GM19351 (cell line): ENCODE data around the gene PRR36.
A peak's percentile ranks its signal among the peaks of the same experiment; 100 is the strongest.
"Not testable (repeated sequence)": the region's sequence is repeated elsewhere in the genome, so short reads cannot be mapped to it uniquely, and the experiment has no call there.

ENCODE experiments used
- ATAC-seq: cut with Tn5 transposase; IDR thresholded peaks from one replicate; pipeline ENCODE4 v1.9.1; 2021; ENCODE audit warnings: mild to moderate bottlenecking, moderate library complexity; ENCODE audit not compliant: unreplicated experiment

Gene PRR36

GRCh38 chr19:7874076-7874896 is at the start of gene PRR36:
PRR36 (minus strand) TSS chr19:7874390; CDS start chr19:7873689, 701 bp downstream.
- ATAC-seq = no peak

GRCh38 chr19:7923295-7924191 is 49.4 kb upstream of the PRR36 start:
- ATAC-seq = no peak

DNA sequence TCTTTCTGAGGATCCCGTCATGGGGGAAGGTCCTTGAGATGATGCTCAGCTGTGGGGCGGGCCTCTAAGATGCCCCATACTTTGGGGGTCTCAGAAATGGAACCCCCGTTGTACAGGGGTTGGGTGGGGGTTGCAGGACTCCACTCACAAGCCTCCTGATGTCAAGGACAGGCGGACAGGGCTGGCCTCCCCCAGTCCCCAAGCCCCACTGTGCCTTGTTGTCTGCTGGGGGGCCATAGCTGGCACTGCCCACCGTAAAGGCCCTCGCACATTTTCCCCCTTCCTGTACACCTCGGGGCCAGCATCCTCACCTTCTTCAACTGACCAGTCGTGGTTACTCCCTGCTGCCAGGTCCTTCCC is 48.6 kb upstream of the PRR36 start:
- ATAC-seq = no peak

DNA sequence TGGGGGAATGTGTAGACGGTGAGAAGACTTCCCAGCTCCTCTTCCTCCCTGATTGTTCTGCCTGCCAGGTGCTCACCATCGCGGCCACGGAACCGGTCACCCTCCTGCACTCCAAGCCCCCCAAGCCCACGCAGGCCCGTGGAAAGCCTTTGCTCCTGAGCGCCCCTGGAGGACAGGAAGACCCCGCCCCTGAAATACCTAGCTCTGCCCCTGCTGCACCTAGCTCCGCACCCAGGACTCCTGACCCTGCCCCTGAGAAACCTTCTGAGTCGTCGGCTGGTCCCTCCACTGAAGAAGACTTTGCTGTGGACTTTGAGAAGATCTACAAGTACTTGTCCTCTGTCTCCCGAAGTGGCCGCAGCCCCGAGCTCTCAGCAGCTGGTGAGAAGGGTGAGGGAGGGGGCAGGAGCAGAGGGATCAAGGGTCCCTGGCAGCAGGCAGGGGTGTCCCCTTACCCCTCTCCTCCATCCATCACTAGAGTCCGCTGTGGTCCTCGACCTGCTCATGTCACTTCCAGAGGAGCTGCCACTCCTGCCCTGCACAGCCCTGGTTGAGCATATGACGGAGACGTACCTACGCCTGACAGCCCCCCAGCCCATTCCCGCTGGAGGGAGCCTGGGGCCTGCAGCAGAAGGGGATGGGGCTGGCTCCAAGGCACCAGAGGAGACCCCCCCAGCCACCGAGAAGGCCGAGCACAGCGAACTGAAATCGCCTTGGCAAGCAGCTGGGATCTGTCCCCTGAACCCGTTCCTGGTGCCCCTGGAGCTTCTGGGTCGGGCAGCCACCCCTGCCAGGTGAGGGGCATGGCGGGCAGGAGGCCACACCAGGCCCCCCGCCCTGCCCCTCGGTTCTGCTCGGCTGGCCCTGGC is 48.0 kb upstream of the PRR36 start:
- ATAC-seq = no peak

GRCh38 chr19:7921302-7921966 is 47.2 kb upstream of the PRR36 start:
- no peak for ATAC-seq

DNA sequence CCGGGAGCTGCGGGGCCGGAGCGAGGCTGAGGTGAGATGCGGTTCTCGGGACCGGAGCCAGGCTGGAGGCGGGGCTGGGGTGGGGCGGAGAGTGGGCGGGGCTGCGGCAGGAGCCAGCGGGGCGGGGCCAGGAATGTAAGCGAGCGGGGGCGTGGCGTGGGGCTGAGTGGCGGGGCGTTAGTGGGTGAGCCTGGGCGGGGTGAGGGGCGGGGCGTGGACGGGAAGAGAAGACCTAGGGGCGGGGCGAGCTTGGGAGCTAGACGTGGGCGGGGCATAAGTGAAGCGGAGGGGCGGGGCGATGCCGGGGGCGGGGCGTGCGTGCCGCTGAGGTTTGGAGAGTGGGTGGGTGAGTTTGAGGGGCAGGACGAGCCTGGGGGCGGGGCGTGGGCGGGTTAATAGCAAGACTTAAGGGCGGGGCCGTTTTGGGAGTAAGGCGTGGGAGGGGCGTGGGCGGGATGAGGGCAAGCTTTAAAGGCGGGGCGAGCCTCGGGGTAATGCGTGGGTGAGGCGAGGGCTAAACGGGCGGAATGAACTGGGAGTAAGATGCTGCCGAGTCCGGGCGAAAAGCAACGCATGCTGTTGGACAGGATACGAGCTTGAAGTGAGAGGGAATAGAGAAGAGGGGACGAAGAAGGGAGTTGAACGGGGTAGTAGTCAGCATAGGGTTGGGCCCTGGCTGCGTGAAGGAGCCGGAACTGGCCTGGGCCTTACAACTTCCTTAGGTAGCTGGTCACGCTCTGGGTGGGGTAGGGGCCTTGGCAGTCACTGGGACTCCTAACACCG is 46.5 kb upstream of the PRR36 start:
- peak; percentile 38 for ATAC-seq

- peak; percentile 54 for ATAC-seq
Measured at GRCh38 chr19:7919610-7920518, 45.7 kb upstream of the PRR36 start, which contains the start of gene SNAPC2. SNAPC2 (plus strand) TSS chr19:7920338; CDS start chr19:7920367, 29 bp downstream.

- no peak for ATAC-seq
Measured at GRCh38 chr19:7918615-7919421, 44.6 kb upstream of the PRR36 start.

- ATAC-seq = not testable (repeated sequence)
Measured at GRCh38 chr19:7918062-7918614, 43.9 kb upstream of the PRR36 start.

GRCh38 chr19:7917267-7918061 is 43.3 kb upstream of the PRR36 start:
- no peak for ATAC-seq

DNA sequence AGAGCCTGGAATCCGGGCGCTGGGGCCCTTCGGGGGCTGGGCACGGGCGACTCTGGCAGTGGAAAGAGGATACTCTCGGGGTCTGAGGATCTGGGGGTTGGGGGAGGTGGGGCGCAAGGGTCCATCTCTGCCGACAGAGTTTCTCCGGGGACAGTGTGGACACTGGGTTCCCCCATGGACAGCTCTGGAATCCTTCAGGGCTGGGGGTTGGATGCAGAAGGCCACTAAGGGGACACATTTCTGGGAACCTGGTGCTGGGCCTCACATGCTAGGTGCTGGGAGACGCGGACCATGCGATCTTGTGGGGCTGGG is 42.7 kb upstream of the PRR36 start:
- ATAC-seq = no peak

GRCh38 chr19:7916103-7916954 is 42.1 kb upstream of the PRR36 start:
- no peak for ATAC-seq

GRCh38 chr19:7915250-7916102 is 41.3 kb upstream of the PRR36 start:
- no peak for ATAC-seq

GRCh38 chr19:7914598-7915045 is 40.4 kb upstream of the PRR36 start, which contains the start of gene TGFBR3L:
TGFBR3L (plus strand) TSS chr19:7914830.
- ATAC-seq = no peak

DNA sequence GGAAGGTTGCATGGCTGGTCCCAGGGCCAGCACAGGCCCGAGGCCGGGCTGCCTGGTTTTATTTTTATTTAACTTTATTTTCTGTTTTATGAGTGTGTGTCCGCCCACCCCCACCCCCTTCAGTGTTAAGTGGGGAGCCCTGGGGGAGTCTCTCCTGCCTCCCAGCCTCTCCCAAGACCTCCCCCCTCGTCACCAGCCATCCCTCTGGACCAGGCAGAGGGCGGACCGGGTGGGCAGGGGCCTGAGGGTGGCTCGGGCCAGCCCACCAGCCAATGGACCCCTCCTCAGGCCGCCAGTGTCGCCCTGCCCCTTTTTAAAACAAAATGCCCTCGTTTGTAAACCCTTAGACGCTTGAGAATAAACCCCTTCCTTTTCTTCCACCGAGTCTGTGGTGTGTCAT is 39.9 kb upstream of the PRR36 start:
- no peak for ATAC-seq
